HG03558 (cell line): ENCODE results near the gene FRZB.

Experiments used
- ATAC-seq: cut with Tn5 transposase; IDR thresholded peaks from one replicate; pipeline ENCODE4 v1.9.1; 2021; ENCODE audit warnings: moderate number of reproducible peaks; ENCODE audit not compliant: unreplicated experiment; ENCODE audit errors: extremely low read depth

Gene FRZB

DNA sequence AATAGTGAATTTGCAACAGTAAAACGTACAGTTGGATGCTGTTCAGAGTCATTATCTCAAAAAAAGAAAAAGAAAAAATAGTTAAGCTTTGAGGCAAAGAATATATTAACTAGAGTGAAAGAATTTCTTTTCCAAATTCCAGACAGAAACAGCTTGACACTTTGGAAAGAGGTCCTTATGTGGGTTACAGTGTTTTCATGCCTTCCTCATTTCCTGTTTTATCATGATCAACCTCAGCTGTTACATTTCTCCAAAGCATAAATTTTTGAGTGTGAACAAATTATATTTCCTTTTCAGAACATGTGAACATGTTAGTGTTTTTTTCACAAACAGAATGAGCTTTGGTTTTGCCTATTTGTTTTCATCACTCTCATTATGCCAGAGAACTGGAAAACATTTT, 13.6 kb downstream of the FRZB start:
- ATAC-seq: no peak

DNA sequence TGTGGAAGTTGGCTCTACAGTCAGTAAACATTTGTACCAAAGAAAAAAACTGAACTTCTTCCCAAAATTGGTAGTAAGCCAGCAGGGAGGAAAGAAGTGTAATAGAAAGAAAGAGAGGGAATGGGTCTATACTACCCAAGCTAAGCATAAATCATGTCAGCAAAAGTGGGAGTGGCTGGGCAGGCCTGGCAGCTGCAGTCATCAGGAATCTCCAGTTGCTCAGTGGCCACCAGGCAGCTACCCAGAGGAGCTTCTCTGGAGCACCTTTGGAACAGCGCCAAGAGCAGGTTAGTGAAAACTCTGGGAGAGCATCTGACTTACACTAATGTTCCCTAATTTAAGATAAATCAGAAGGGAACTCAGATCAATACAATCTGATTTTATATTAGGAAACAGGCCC, 14.3 kb downstream of the FRZB start:
- no peak for ATAC-seq

DNA sequence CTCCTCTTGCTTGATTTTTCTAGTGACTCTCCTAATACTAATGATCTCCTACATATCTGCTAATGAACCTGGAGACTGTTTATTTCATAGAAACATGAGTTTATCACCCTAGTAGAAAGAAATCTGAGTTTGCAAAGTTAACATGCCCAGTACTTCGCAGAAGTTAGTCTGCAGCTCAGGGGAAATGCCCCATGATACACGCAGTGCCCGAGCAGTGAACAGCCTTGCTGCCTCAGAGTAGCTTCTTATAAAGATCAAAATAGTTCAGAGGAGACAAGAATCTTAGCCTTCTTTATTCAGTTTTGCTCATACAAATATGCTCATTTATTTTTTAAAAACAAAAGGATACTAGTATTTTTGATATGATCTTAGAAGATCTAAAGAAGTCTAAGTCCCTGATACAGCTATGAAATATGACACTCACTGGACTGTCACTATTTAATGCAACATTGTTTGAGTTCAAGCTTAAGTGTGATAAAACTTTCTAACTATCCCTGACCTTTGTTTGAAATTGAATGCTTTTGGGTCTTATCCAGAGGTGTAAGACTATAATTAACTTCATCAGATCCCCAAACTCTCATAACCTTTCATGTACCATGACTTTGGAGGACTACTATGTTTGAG, 20.5 kb downstream of the FRZB start:
- ATAC-seq: no peak

DNA sequence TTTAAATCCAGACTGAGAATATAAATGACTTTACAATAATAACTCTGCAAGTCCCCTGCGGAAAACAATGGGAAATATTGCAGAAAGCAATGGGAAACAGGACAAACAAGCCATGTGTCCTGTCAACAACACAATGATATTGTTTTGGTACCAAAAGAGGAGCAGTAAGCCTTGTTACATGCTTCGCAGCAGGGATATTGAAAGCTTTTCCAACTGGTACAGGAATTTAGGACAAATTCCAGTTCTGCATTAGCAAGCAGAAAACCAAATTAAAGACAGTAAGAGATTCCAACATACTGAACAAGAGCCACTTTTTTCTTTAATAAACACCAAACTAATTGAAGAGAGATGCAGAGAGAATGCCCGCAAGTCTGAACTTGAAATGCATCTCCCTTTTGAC, 30.0 kb downstream of the FRZB start:
- ATAC-seq: no peak

DNA sequence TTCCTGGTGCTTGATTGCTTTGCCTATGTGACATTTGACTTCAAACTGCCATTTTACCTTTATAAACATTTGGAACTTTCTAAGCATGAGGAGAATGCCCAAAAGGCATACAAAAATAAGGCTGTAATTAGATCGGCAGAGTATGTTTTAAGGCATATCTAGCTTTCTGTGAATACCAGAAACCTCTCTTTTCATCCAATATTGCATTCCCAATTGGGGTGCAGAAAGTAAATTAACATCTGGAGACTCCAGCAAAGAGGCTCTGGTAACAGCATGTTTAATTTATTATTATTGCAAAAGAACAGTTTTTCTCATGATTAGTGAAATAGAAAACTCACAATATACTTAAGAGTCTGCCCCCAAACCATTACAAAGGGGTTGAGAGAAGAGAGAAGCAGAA, 32.1 kb downstream of the FRZB start:
- no peak for ATAC-seq

DNA sequence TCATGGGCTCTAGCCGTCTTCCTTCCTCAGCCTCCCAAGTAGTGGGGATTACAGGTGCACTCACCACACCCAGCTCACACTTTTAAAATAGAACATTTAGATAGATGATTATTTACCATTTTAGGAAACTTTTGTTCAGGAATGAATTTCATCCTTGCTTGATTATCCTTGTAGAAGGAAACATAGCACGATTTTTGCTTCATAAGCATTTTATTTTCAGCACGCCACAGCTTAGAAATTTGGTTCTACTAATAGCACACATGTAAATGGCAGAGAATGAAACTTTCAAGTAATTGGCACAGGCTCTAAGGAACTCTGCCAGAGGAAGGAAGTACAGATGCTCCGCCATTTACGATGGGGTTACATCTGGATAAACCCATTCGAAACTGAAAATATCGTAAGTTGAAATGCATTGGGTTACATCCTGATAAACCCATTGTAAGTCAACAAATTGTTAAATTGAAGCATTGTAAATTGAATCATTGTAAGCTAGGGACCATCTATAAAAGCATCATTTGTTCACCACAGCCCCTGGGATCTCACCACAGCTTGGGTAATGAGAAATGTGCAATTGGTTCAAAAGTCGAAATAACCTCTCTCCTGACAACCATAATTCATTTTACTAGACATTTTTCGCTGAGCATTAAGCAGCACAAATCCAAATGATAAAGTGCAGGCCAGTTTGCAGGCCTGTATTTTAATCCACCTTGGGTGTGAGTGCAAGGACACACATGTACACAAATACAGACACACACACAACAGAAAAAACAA, 33.2 kb downstream of the FRZB start:
- no peak for ATAC-seq

DNA sequence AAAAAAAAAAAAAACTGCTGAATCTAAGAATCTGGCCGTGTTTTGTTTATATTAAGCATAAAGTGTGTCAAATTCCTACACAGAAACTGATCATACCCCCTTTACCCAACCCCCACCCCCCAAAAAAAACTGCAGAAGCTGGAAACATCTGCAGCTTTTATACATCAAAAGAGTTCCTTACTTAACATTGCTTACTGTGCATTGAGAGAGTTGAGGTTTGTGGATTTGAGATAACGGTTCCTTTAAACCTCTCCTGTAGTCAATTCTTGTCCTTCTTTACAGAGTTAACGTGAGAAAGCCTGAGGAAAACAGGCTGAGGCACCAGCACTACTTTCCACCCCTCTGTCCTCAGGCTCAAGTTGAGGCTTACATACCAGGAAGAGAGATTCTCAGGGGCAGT, 34.5 kb downstream of the FRZB start:
- no peak for ATAC-seq

DNA sequence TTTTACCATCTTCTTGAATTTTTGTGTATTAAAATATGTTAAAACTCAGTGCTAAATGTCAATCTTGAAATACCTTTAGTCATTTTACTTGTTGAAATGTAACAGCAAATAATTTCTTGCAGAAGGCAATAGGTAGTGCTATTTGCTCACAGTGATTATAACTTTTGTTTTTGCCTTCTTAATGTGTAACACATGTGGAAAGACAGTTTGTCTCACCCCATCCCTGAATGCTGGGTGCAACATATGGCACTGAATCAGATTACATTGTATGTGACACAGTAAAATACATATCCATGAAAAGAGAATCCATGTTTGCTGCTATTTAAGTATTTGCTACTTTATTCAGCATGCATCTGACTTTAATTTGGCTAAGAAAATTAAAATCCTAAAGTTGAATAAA, 35.3 kb downstream of the FRZB start:
- no peak for ATAC-seq

DNA sequence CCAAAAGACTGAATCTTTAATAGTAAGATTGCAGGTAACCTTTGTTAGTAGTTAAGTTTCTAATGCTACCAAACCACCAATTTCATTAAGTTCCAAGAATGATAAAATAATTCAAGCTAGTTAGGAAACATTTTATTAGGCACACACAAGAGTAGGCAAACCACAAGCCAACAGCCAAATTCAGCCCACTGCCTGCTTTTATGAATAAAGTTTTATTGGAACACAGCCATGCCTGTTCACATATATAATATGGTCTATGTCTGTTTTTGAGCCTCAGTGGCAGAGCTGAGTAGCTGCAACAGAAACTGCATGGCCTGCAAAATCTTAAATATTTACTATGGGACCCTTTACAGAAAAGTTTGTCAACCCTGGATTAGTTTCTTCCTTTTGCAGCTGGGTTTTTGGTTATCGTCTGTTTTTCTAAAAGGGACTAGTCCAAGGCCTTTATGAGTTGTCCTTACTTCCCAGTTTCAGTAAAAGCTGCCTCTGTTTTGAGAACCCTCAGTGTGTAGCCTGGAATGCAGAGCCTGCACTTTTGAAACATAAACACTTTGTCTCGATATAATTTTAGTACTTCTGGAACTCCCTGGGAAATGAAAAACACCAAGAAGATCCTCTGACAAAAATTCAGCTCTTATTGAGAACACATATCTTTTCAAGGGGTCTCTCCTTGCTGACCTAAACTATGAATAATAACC, 39.1 kb downstream of the FRZB start:
- ATAC-seq: no peak

DNA sequence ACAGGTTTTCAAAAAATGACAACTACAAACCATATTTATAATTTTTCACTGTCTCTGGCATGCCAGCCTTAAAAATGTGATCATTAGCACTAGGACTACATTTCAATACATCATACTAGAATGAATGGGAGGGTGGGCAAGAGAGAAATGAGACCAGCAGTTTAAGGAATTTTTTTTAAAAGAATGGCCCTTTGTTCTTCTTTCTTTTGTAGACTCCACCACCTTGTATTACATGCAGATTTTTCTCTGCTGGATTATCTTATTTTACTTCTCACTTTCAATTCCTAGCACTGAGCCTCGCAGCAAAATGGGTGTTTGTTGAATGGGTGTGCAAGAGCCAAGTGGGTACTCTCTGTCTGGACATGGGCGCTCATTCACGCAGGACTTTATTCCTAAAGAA, 39.9 kb downstream of the FRZB start:
- no peak for ATAC-seq

DNA sequence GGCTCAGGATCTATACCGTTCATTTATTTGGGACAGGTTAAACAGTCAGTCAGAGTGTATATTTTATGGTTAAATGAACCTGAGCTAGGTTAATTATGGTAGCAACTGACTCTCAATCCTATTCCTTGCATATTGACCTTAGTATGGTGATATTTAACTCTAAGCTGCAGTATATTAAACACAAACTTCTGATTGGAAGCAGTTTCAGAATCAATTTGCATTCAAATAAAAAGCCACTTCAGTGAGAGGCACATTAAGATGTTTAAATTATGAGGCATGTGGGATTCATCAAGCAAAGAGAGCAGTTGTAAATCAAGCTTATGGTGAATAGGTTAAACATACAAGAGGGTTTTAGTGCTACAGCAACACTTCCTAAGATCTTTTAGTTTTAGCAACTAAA, 40.4 kb downstream of the FRZB start:
- no peak for ATAC-seq

DNA sequence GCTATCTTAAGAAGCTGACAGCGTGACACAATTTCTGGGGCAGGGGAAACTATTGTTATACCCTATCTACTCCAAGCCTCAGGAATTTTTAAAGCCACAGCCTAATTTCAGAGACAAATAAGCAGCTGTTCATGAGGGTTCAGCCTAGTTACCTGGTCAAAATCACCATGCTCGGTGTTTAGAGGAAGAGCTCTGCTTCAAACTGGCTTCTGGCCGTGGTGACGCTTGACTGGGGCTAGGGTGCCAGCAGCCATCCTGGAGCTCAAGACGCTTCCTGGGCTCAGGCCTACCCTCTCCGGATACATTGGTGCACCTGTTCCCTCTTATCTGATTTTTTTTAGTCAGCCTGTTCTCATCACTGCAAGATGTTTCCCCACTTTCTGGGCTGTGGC, 41.7 kb downstream of the FRZB start:
- ATAC-seq: no peak

DNA sequence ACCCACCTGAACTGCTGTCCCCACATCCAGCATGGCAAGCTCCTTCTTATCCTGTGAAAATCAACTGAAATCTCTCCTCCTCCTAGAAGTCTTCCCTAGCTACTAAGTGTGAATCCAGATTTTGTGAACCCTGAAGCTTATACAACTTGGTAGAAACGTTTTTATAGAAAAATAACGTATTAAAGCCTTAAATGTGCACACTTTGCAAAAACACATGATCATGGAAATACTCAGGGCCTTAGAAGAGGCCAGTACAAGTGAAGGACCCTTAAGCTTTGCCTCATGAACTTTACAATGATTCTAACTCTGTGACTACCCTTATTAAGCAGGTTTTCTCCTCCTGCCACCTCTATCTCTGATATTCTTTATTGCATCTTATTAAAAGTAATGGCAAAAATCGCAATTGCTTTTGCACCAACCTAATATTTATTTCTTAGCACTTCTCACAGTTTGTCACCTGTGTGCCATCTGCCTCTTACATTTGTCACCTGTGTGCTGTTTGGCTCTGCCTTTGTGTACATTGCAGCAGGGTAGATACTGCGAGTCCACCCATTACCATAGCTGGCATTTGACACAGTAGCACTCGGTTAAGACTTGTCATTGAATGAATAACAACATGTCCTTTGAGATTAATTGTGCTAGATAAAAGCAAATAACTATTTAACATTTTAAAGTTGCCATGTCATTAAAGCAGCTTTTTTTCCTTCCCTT, 42.2 kb downstream of the FRZB start:
- no peak for ATAC-seq

DNA sequence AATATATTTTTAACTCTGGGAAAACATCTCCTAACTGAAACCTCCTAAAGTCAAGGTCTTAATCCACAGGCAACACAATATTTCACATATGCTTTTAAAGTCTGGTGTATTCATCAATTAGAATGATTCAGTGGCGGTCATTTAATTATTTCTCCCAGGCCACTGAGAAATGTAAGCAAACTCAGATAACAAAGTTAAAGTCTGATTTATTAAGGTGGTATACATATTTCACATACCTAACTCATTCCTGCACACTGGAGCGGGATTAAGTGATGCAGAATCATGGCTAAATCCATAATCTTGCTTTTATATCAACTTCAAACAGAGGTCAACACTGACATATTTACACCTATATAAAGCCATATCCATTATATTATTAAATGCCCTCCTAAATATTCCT, 43.7 kb downstream of the FRZB start:
- no peak for ATAC-seq

DNA sequence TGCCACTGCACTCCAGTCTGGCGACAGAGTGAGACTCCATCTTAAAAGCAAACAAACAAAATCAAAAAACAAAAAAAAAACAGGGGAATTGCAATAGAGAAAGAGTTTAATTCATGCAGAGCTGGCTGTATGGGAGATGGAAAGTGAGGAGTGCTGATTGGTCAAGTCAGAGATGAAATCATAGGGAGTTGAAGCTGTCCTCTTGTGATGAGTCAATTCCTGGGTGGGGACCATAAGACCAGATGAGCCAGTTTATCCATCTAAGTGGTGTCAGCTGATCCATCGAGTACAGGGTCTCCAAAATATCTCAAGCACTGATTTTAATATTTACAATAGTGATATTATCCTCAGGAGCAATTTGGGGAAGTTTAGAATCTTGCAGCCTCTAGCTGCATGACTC, 45.3 kb downstream of the FRZB start:
- no peak for ATAC-seq

DNA sequence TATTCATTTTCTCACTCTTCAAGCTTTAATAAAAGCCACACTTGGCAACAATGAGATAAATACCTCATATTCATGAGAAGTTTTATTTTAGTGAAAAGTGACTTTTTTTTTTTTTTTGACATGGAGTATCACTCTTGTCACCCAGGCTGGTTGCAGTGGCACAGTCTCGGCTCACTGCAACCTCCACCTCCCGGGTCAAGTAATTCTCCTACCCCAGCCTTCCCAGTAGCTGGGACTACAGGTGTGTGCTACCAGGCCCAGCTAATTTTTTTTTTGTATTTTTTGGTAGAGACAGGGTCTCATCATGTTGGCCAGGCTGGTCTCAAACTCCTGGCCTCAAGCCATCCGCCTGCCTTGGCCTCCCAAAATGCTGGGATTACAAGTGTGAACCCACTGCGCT, 47.0 kb downstream of the FRZB start:
- no peak for ATAC-seq

DNA sequence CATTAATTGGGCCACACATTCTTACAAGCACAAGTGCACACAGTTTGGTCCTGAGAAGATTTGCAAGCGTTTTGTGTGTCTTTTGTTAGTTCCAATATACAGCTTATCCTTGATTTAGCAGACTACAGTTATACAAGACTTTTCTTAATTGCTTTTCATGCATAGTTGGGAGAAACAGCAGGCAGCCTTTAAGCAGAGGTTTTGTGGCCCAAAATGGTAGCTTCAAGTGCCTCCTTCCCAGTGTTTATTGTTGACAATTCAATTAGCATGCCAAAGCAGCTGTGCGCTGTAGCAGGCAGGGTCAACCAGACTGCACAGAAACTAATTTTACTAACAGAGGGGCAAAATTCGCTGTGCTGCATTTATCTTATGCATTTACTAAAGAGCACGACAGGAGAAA, 47.5 kb downstream of the FRZB start:
- no peak for ATAC-seq

DNA sequence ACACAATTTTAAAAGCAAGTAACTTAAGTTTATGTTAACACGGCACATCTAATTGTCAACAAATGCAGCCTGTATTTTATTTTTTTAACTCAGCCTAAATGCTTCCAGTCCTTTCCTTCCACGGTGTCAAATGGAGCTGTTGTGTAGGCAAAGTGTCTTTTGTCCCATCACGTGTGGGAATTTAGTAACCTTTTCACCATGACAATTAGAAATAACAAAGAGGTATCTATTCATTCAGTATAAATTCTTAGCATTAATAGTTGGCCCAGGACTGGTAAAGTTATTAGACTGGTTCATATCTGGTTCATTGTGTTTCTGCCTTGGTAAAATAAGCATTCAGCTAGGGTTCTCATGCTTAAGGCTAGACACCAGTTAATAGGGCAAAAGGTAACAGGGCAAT, 47.9 kb downstream of the FRZB start:
- ATAC-seq: no peak

DNA sequence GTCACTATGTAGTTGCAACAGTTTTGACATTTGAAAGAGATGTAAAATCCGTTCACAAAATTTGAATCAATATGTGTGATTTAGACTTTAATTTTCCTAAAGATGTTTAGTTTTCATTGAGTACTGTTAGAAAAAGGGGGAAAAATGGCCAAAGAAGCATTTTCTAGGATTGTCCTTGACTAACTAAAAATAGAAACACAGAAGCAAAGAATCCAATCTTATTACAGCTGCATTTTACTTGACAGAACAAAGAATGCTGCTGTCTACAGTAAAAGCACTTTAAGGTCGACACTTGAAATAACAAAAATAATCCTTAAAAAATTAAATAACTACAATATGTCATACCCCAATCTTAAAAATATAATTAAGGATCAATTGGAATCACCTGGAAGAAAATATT, 48.9 kb downstream of the FRZB start:
- ATAC-seq: no peak

DNA sequence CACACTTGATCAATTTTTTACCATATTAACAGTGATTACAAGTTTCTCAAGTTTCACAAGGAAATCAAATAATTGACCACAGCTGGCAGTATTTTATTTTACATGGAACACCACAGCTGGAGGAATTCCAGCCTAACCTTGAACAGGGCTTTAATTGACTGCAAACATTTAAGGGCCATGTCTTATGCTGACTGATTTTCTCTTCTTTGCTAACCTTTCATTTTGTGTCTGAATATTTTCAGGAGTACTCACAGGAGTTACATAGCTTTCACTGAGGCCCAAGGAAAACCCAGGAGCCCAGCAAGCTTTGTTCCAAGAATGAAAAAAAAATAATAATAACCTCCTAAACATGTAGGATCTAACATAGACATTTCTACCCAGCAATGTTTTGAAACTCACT, 49.6 kb downstream of the FRZB start:
- no peak for ATAC-seq

DNA sequence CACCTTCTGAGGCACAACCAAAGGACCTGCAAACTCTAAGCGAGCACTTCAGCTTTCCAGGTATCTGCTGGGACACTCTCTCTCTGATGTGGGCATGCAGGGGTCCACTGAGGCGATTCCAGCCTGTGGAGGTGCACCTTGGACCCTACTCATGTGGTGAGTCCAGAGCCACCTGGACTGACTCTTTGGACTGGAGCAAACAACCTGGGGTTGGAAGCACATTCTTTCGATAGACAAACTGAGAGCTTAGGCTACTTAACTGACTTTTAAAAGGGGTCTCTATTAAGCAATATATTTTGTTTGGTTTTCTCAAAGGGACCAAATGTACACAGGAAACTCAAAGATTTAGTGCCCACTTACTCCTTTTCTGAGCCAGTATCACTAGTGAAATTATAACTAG, 51.6 kb downstream of the FRZB start:
- ATAC-seq: no peak
